ENCODE data around the gene RFX3. TPM values are rescaled to one million over a fixed set of nuclear protein-coding genes. Genes with fewer than 3 reads are reported as not detected.

RFX3 gene
- total RNA-seq, 1 donor from 2014 or later = 16.3 TPM

GRCh38 chr9:3285365-3286161 is 240.2 kb downstream of the RFX3 start:
- DNase-seq (ENCODE audit: low spot score) = no peak

- no peak for DNase-seq (ENCODE audit: low spot score)
These were observed 243.4 kb downstream of the RFX3 start for GRCh38 chr9:3282365-3282764.

- no peak for DNase-seq (ENCODE audit: low spot score)
These were observed 244.4 kb downstream of the RFX3 start for GRCh38 chr9:3281399-3281798.

- DNase-seq (ENCODE audit: low spot score) = no peak
These were observed 248.6 kb downstream of the RFX3 start for GRCh38 chr9:3277200-3277599.

- DNase-seq (ENCODE audit: low spot score) = no peak
These were observed 254.2 kb downstream of the RFX3 start for GRCh38 chr9:3271581-3271980.

GRCh38 chr9:3271157-3271556 is 254.6 kb downstream of the RFX3 start:
- no peak for DNase-seq (ENCODE audit: low spot score)

GRCh38 chr9:3268223-3268622 is 257.6 kb downstream of the RFX3 start:
- no peak for DNase-seq (ENCODE audit: low spot score)

GRCh38 chr9:3263698-3264097 is 262.1 kb downstream of the RFX3 start:
- no peak for DNase-seq (ENCODE audit: low spot score)

GRCh38 chr9:3262826-3263529 is 262.8 kb downstream of the RFX3 start:
- DNase-seq (ENCODE audit: low spot score) = no peak

GRCh38 chr9:3261484-3261883 is 264.3 kb downstream of the RFX3 start:
- no peak for DNase-seq (ENCODE audit: low spot score)

GRCh38 chr9:3256571-3257330 is 269.1 kb downstream of the RFX3 start:
- DNase-seq (ENCODE audit: low spot score) = no peak

- no peak for DNase-seq (ENCODE audit: low spot score)
These were observed 274.5 kb downstream of the RFX3 start for GRCh38 chr9:3251309-3251708.

GRCh38 chr9:3250741-3251140 is 275.1 kb downstream of the RFX3 start:
- DNase-seq (ENCODE audit: low spot score) = no peak

- DNase-seq (ENCODE audit: low spot score) = no peak
These were observed 278.6 kb downstream of the RFX3 start for GRCh38 chr9:3247211-3247610.

- DNase-seq (ENCODE audit: low spot score) = no peak
These were observed 279.6 kb downstream of the RFX3 start for GRCh38 chr9:3246241-3246640.

GRCh38 chr9:3244963-3245653 is 280.7 kb downstream of the RFX3 start:
- DNase-seq (ENCODE audit: low spot score) = no peak

- DNase-seq (ENCODE audit: low spot score) = no peak
These were observed 282.1 kb downstream of the RFX3 start for GRCh38 chr9:3243683-3244082.

- no peak for DNase-seq (ENCODE audit: low spot score)
These were observed 284.5 kb downstream of the RFX3 start for GRCh38 chr9:3241290-3241689.

- peak; percentile 64 for DNase-seq (ENCODE audit: low spot score)
These were observed 285.0 kb downstream of the RFX3 start for GRCh38 chr9:3240656-3241268.

GRCh38 chr9:3239240-3239639 is 286.6 kb downstream of the RFX3 start:
- no peak for DNase-seq (ENCODE audit: low spot score)

- no peak for DNase-seq (ENCODE audit: low spot score)
These were observed 287.6 kb downstream of the RFX3 start for GRCh38 chr9:3238236-3238635.

GRCh38 chr9:3237121-3237520 is 288.7 kb downstream of the RFX3 start:
- DNase-seq (ENCODE audit: low spot score) = no peak

All from mucosa of gallbladder (tissue), 1 donor.